ENCODE measurements around the gene NGEF.

NGEF gene

GRCh38 chr2:232879618-232880494, 133.2 kb downstream of the NGEF start:
- no peak for DNase-seq

GRCh38 chr2:232878855-232879617, 134.0 kb downstream of the NGEF start:
- no peak for DNase-seq

DNA sequence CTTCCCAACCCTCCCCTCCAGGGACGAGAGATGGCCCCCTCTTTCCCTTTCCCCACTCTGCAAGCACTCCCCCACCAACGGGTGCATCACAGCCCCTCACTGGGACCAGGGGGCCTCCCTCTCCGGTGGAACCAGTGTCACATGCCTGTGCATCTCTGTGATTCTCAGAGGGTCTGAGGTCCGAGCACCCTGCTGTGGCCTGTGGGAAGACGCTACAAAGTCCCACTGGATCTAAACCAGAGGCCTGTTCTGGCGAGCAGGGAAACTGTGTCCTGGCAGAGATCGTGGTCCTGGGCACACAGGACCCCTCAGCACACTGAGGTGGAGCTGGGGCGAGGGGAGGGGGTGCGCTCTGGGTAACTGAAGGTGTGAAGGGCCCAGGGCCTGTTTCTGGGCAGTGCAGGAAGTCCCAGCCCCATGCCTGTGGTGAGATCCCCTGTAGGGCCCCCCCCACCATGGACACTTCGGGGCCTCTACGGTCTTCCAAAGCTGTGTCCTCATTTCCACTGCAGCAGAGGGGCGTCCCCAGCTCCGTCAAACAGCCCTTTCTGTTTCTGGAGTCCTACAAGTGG, 135.0 kb downstream of the NGEF start:
- DNase-seq: no peak

GRCh38 chr2:232876978-232877441, 136.0 kb downstream of the NGEF start:
- no peak for DNase-seq

DNA sequence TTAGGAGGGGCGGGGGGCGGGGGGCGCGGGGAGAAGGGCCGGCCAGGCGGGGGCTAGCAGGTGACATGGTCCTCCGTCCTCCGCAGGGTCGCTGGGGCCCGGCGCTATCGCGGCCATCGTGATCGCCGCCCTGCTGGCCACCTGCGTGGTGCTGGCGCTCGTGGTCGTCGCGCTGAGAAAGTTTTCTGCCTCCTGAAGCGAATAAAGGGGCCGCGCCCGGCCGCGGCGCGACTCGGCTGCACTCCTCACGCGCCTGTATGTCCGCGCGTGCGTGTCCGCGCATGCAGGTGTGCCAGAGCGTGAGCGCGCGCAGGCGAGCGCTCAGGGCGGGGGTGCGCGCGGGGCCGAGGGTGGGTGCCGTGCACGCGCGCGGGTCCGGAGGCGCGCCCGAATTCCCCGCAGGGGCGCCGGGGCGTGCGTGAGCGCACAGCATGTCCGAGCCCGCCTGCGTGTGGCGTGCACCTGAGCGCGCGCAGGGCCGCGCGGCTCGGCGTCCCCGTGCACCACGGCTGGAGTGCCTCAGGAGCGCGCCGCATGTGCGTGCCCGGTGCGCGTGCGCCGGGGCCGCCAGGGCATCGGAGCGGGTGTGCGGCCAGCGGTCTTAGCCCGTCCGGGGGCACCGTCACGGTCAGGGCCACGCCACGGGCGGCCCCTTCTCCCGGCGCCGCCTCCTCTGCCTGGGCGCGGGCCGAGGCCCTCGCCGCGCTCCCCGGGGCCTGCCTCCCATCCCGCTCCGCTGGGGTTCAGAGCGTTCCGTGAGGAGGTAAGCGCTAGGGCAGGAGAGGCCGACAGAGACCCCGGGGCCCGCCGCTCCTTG, 136.7 kb downstream of the NGEF start:
- peak; percentile 80 for DNase-seq

GRCh38 chr2:232875256-232876121, 137.6 kb downstream of the NGEF start:
- DNase-seq: peak; percentile 53

DNA sequence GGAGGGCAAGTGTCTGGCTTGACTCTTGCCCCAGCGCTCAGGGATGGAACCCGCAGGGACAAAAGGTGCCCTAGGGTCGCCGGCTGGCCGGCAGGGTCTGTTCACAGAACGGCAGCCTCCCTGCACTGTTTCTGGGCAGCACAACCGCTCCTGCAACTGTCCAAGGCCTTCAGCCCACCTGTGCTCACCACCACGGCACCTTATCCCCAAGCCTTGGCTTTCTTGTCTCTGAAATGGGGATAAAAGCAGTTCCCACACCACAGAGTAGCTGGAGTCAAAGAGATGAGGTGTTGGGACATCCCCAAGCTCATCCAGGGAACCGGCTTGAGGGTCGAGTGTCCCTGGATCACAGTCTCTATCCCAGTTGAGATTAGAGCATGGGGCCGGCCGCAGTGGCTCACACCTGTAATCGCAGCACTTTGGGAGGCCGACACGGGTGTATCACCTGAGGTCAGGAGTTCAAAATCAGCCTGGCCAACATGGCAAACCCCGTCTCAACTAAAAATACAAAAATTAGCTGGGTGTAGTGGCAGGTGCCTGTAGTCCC, 138.3 kb downstream of the NGEF start:
- DNase-seq: no peak

DNA sequence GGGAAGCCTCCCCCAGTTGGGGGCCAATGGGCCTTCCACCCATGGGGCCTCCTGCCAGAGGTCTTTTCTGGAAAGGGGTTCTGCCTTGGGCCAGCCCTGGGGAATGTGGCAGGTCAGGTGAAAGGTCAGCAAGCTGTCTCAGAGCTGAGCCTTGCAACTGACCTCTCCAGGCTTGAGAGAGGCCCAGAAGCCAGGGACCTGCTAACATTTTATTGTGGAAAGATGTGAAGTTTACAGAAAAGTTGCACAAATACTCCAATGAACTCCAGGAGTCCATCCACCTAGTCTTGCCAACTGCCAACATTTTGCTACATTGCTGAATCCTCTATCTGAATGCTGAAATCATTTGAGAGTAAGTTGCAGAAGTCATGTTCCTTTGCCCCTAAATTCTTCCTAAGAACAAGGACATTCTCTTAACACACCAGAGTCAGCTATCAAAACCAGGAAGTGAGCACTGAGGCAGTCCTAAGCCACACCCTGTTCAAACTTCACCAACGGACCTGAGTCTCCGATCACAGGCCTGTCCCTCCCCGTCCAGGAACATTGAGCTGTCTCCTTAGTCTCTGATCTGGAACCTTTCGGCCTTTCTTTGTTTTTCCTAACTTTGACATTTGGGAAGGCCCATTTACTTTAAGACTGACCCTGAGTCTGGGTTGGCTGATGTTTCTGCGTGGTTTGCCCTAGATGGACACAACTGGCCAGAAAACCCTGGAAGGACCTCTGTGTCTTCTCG, 139.0 kb downstream of the NGEF start:
- no peak for DNase-seq

DNA sequence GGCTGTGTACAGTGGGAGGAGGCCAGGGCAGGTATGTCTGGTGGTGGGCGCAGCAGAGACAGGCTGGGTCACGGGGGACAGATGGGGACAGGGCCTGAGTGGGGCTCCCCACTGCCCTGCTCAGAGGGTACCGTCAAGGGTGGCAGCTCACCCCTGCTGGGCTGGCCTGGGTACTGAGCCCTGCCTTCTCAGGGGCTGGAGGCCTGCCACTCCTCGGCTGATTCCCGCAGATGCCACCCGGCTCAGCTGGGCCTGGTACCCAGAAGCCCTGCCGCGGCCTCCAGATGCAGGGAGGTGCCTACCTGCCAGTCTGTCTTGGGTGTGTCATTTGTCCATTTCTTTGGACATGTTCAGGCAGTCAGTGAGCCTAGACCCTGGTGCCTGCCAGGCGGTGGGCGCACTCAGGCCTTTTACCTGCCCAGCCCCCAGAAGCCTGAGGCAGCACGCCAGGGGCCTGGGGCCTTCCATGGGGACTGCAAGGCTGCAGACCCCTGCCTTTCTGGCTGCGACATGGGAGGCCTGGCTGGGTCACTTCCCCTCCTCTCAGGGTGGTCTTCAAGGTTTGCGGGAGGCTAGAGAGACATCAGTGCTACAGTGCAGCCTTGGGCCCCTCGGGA, 139.7 kb downstream of the NGEF start:
- no peak for DNase-seq

- DNase-seq: no peak
Measured at GRCh38 chr2:232872826-232873225, 140.2 kb downstream of the NGEF start.

GRCh38 chr2:232871835-232872736, 141.0 kb downstream of the NGEF start:
- no peak for DNase-seq

GRCh38 chr2:232871418-232871834, 141.6 kb downstream of the NGEF start:
- no peak for DNase-seq

DNA sequence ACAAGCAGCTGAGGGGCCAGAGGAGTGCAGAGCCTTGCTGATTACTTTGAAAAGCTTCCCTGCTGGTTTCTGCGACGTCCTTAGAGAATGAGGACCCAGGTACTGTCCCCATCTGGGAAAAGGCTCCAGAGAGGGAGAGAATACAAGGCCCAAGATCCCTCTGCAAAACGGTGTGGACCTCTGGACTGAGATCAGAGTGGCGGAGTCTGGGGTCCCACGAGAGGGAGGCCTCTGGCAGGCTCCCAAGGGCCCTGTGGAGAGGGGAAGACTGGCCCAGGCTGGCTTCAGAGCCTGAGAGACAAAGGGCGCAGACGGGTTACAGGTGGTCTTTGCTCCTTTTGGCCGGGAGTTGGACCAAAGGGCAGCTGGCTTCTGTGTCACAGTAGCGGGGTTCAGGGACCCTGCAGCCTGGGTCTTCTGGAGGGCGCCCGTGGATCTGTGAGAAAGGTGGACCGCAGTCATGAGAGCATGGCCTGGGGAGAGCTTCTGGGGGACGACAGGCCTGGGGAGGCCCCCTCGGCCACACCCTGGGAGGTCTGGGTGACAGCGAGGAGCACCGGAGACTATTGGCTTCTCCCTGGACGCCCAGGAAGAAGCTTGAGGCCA, 142.2 kb downstream of the NGEF start:
- no peak for DNase-seq

DNA sequence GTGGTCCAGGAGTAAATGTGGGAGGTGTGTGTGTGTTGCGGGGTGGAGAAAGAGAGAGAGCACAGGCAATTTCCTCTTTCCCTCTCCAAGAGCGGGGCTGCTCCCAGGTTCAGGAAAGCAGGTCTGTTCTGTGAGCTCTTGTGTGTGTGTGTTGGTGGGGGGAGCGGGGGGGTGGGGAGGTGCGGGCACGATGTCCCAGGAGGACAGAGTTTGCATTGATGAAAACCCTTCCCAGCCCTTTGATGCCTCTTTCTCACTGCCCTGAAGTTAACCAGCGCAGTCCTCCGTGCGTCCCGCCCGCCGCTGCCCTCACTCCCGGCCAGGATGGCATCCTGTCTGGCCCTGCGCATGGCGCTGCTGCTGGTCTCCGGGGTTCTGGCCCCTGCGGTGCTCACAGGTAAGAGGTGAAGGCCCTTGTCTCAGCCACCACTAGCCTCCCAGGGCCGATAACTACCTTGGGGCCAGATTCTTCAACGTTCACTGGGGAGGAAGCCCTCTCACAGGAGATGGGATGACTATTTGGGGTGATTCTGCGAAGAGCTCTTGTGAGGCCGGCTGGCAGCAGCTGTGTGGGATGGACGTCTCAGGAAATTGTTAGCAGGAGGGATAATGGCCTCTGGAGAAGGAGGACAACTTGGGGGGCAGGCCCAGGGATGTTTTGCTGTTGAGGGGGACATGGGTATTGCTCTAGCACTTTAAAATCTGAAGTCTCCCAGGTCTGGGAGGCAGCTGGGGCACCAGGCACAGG, 142.9 kb downstream of the NGEF start, which contains the start of gene SNORC:
SNORC (plus strand) TSS at position 247 of the 748 bp plus-strand sequence; CDS start at position 325, 78 bp downstream.
- DNase-seq: no peak

DNA sequence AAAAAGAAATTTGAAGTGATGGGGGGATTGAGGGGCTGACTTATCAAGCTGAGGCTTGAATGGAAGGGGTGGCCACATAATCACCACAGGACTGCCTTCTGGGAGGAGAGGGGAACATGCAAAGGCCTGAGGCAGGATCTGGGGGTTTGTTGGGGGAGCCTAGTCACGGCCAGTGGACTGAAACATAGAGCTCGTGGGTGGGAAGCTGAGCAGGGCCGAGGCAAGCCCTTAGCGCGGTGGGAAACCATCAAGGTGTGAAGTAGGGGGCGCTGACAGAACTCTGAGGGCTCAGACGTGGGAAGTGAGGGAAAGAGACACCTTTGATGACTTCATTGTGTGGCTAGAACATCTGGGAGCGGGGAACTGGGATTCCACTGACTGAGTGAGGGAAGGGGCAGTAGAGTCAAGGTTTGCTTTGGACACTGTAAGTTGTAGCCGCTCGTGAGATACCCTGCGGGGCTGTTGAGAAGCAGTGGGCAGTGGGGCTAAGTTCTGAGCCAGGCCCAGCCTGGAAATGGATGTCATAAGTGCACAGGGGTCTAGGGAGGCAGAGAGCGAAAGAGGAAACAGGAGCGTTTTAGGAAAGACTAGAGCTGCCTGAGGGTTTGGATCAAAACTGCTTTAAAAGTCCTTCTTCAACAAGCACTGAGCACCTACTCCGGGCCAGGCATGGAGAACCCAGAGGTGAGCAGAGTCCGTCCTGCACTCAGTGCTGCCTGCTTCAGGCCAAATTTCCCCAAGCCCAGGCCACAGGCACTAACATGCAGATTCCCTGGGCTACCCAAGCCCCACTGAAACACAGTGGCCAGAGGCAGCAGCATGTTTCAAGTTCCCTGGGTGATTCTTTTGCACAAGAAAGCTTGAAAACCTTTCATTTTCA, 143.7 kb downstream of the NGEF start:
- peak; percentile 21 for DNase-seq

DNA sequence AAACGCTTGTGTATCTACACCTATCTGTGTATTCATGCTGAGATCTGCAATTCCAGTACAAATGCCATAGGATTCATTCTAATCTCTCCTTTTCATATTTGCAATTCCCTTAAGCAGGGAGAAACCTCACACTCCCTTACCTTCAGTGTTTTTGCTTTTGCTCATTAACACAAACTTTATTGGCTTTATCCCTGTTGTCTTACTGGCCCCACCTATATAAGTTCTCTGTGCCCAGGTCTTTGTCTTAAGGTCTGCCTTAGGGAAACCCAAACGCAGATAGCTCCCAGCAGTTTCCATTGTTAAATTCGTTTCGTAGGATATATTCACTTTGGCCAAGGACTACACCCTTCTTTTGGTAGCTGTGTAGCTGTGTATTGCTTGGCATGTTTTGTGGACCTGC, 147.0 kb downstream of the NGEF start:
- no peak for DNase-seq

GRCh38 chr2:232865165-232865564, 147.9 kb downstream of the NGEF start:
- DNase-seq: no peak
